DMS 273 (cell line): Measurements from ENCODE around the gene SLC30A1.

Source experiments
- DNase-seq: peaks from one replicate; lab custom pipeline; 2025; ENCODE audit not compliant: unreplicated experiment; lab: John Stamatoyannopoulos, UW

The SLC30A1 gene

DNA sequence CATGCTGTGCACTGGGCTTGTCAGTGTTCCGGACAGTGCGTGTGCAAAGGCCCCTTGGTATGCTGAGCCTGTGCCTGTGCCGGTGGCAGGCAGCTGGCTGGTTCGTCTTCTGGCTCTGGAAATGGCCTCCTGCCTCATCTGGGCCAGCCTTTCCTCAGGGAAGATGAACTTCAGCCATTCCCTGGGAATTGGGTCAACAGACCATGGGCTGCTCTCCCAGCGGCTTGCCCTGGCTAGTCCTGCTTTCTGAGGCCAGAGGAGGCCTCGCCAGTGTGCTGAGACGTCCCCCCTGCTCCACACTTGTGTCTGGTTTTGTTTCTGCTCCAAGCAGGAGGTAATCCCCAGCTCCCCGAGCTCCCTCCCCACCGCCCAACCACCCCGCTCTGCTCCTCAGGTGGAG, 54.4 kb downstream of the SLC30A1 start:
- DNase-seq = no peak

DNA sequence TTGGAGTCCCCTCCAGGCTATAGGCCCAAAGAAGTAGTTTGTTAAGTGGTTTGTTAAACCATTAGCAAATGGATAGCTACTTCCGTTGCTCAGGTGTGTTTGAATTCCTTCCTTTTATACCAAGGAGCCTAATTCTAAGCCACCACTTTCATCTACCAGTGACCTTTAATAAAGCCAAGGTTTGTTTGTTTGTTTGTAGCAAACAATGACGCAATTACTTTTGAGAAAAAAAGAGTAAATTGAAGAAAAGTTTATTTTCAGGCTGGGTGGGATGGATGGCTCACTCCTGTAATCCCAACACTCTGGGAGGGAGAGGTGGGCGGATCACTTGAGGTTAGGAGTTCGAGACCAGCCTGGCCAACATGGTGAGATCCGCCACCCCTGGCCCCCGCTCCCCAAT, 56.2 kb downstream of the SLC30A1 start:
- DNase-seq = no peak
